GM12801 (cell line): ENCODE results near the gene MFAP2.

ENCODE experiments used
- CTCF ChIP-seq: IDR thresholded peaks from one replicate; pipeline ENCODE4 v1.5.1; 2011; ENCODE audit warnings: control low read depth; ENCODE audit not compliant: insufficient read length; ENCODE audit errors: extremely low read depth

MFAP2 gene

GRCh38 chr1:16986560-16986959, 6.1 kb upstream of the MFAP2 start:
- no peak for TF ChIP-seq CTCF

GRCh38 chr1:16986113-16986512, 5.7 kb upstream of the MFAP2 start:
- no peak for TF ChIP-seq CTCF

- TF ChIP-seq CTCF: no peak
These were observed 4.3 kb upstream of the MFAP2 start for GRCh38 chr1:16984717-16985116.

GRCh38 chr1:16983649-16984048, 3.2 kb upstream of the MFAP2 start:
- TF ChIP-seq CTCF: no peak

- no peak for TF ChIP-seq CTCF
These were observed 2.5 kb upstream of the MFAP2 start for GRCh38 chr1:16982902-16983301.

GRCh38 chr1:16981269-16981849, 939 bp upstream of the MFAP2 start:
- no peak for TF ChIP-seq CTCF

GRCh38 chr1:16979475-16980327, 719 bp downstream of the MFAP2 start:
- TF ChIP-seq CTCF: no peak
